CD4-positive, alpha-beta T cell treated with Interleukin-17A for 4 hours (primary cell): ENCODE data around the gene DNMT1.
"Not testable (repeated sequence)": the region's sequence is repeated elsewhere in the genome, so short reads cannot be mapped to it uniquely, and the experiment has no call there.

Experiments
- DNase-seq: peaks from one replicate; pipeline ENCODE4 v3.0.0-alpha.2; 2020; ENCODE audit warnings: mixed read lengths

Gene DNMT1

GRCh38 chr19:10194500-10195198, at the start of gene DNMT1:
DNMT1 (minus strand) TSS chr19:10194953; CDS start chr19:10194899, 54 bp downstream.
- DNase-seq, result peak; percentile 97

DNA sequence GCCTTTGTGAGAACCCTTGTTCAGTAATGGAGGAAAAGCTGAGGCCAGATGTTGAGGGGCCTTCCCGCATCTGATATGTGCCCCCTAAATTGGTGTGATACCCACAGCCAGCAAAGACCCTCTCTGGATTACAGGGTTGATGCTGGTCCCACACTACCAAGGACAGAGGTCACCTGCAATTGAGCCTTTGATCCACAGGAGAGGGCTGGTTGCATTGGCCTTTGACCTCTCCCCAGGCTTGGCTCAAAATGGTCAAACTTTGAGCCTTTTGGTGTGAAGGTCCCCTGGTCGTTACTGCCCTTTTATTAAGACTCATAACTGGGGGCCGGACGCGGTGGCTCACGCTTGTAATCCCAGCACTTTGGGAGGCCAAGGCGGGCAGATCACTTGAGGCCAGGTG, 48.9 kb upstream of the DNMT1 start:
- DNase-seq, result no peak

DNA sequence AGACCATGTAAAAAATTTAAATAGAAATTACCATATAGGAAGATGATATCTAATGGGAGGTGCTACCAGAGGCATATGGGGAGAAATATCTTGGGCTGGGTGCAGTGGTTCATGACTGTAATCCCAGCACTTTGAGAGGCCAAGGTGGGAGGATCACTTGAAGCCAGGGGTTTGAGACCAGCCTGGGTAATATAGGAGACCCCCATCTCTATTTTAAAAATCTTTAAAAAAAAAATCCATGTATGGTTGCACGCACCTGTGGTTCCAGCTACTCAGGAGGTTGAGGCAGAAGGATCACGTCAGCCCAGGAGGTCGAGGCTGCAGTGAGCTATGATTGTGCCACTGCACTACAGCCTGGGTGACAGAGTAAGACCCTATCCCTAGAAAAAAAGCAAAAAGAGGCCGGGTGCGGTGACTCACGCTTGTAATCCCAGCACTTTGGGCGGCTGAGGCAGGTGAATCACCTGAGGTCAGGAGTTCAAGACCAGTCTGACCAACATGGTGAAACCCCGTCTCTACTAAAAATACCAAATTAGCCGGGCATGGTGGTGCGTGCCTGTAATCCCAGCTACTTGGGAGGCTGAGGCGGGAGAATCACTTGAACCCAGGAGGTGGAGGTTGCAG, 47.2 kb upstream of the DNMT1 start:
- DNase-seq, result not testable (repeated sequence)

- DNase-seq, result no peak
Observed at GRCh38 chr19:10238172-10238783, 43.5 kb upstream of the DNMT1 start.

DNA sequence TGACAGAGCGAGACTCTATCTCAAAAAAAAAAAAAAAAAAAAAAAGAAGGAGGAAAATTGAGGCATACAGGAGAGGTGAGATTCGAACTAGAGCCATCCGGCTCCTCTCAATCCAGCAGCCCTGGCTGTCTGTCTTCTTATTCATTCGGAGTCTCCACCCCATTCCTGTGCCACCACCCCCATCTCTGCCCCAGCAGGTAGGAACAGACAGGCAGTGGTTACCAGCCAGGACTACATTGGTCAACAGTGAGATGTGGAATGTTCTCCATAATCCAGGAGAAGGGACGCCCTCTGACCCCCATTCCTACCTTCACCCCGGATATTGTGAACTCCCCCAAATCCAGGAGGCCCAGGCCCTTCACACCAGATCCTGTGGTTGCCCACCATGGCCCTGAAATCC, 42.9 kb upstream of the DNMT1 start:
- DNase-seq, result no peak

GRCh38 chr19:10235409-10235808, 40.7 kb upstream of the DNMT1 start:
- DNase-seq, result not testable (repeated sequence)

- DNase-seq, result no peak
Observed at GRCh38 chr19:10235003-10235402, 40.2 kb upstream of the DNMT1 start.

- no peak for DNase-seq
Observed at GRCh38 chr19:10233946-10234345, 39.2 kb upstream of the DNMT1 start.

- no peak for DNase-seq
Observed at GRCh38 chr19:10231612-10232228, 37.0 kb upstream of the DNMT1 start.

- peak; percentile 75 for DNase-seq
Observed at GRCh38 chr19:10230861-10231611, 36.3 kb upstream of the DNMT1 start, which contains the start of gene S1PR2. S1PR2 (minus strand) TSS chr19:10231331; CDS start chr19:10224905, 6,426 bp downstream.

DNA sequence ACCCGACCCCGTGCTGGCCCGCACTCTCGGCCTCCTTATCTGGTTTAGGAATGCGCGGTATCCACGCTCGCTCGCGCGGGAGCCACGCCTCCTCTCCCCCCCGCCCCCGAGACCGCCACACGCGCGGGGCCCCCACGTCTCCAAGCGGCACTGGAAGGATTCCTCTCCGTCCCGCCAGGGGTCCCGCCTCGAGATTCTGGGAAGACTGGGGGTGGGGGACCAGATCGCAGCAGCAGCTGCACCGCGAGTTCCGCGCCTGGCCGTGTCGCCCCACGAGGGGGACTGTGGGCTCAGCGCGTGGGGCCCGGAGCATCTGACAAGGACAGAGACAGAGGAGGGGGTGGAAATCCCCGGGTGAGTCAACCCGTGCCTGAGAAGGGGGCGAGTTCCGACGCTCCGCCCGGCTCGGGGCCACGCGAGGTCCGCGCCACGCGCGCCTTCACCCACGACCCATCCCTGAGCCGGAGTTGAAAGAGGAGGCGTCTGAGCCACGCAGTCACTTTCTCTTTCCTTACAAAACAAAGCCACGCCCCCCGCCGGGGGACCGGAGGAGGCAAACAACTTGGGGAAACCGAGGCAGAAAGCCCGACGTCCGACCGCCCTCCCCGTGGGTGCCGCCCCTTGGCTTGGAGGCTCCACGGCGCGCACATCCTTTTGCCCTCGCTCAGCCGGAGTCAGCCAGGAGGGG, 35.6 kb upstream of the DNMT1 start:
- DNase-seq, result peak; percentile 76

DNA sequence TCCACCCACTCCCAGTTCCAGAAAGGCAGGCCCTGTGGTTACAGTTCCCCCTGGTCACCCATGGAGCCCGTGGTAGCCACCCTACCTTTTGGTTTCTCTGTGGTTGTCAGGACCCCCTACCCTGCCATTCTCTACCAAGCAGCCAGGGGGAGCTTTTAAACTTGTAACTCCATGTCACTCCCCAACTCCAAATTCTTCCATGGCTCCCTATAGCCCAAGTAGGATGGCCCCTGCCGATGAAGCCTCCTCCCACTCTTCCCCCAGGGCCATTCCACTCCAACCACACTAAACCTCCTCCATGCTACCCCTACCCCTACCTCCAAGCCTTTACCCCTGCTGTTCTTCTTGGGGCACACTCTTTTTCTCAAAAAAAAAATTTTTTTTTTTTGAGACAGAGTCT, 34.2 kb upstream of the DNMT1 start:
- peak; percentile 62 for DNase-seq

DNA sequence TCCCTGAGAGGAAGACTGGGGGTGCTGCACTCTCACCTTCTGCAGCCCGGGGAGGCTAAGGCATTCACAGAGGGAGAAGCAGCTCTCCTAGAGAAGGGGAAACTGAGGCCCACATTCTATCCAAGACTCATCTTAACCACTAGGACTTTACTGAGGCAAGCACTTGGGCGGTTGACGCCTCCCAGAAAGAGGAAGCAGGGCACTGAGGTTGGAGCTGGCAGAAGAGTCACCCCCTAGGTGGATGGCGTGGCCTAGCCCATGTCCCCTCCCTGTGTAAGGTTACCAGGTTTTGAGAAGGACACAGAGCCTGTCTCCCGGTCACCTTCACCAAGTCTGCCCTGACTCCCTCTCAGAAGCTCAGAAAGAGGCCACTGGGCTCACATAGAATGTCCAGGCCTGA, 33.6 kb upstream of the DNMT1 start:
- no peak for DNase-seq

- DNase-seq, result no peak
Observed at GRCh38 chr19:10227026-10227971, 32.5 kb upstream of the DNMT1 start.

- no peak for DNase-seq
Observed at GRCh38 chr19:10226376-10227025, 31.7 kb upstream of the DNMT1 start.

- no peak for DNase-seq
Observed at GRCh38 chr19:10226021-10226375, 31.2 kb upstream of the DNMT1 start.

- DNase-seq, result no peak
Observed at GRCh38 chr19:10224337-10224736, 29.6 kb upstream of the DNMT1 start.

DNA sequence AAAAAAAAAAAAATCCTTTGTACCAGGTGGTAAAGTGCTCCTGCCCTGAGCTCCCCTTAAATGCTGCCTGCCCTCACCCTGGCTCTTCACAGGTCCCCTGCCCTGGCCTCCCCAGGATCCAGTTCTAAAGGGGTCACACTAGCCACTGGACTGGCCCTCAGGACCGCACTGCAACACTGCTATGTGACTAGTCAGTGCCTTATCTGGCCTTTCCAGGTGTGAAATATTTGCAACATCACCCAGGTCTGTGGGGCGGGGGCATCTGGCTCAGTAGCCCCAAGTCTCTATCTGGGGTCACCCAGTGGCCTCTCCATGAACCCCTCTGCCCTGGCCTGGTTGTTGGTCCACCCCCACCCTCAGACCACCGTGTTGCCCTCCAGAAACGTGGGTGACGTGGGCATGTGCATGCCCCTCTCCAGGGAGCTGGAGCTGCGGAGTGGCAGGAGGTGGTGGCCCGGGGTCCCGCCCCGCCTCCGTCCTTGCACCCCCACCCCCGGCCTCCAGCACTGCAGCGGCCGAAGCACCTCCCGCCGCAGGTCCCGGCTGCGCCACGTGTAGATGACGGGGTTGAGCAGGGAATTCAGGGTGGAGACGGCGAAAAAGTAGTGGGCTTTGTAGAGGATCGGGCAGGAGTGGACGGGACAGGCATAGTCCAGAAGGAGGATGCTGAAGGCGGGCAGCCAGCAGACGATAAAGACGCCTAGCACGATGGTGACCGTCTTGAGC, 28.9 kb upstream of the DNMT1 start:
- DNase-seq, result no peak

DNA sequence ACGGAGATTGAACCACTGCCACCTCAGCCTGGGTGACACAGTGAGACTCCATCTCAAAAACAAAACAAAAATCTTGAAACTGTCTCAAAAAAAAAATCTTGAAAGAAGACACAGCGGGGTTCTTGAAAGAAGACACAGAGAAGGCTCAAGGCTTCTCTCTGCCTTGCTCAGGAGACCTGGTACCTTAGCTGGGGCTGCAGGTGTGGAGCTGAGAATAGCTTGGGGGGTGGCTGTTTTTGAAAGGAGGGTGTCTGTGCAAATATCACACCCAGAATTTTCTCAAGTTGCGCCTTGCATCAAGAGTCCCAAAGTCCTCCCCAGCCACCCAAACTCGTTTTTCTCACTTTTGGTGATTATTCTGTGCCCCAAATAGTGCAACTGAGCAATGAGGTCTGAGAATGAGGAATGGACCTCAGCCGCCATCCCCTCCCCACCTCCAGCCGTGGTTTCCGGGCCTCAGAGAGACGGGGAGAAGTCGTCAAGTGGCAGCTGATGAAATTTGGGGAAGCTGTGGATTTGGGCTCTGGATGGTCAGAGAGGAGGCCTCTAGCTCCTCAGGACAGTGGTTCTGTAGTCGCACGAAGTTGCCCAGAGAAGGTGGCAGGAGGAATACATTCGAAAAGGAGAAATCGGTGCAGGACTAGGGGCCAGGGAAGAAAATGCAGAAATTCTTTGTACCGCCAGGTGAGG, 27.6 kb upstream of the DNMT1 start:
- DNase-seq, result no peak
